Astrocyte (in vitro differentiated cells and primary cell): ENCODE measurements around the gene SYCE1.

ENCODE experiments used
- EZH2 ChIP-seq: IDR thresholded peaks from 2 replicates; pipeline ENCODE4 v1.6.1; 2012; ENCODE audit warnings: mild to moderate bottlenecking, low read length, inconsistent platforms; ENCODE audit not compliant: insufficient read depth
- TF ChIP-seq, protein P1 (sequence below): IDR thresholded peaks from 2 replicates; pipeline ENCODE4 v1.5.1; 2011; ENCODE audit warnings: low read depth, mild to moderate bottlenecking, inconsistent platforms, low read length, moderate library complexity; ENCODE audit not compliant: insufficient read depth

DNA sequence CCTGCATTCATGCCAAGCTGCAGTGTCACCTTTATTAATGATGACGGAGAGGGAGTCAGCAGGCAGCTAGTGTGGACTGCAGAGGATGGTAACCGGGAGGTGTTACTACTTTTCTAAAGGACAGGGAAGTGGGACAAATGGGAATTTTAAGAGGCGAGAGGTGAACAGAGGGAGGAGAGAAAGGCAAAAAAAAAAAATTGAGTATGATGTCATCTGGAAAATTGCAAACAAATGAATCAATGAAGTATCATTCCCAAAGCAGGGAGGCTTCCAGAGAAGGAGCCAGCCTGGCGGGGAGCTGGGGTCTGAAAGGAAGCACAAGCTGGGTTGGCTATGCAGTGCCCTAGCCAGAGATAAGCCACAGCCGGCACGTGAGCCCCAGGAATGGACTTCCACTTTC is 48.3 kb upstream of the SYCE1 start:
- TF ChIP-seq, protein P1, sequence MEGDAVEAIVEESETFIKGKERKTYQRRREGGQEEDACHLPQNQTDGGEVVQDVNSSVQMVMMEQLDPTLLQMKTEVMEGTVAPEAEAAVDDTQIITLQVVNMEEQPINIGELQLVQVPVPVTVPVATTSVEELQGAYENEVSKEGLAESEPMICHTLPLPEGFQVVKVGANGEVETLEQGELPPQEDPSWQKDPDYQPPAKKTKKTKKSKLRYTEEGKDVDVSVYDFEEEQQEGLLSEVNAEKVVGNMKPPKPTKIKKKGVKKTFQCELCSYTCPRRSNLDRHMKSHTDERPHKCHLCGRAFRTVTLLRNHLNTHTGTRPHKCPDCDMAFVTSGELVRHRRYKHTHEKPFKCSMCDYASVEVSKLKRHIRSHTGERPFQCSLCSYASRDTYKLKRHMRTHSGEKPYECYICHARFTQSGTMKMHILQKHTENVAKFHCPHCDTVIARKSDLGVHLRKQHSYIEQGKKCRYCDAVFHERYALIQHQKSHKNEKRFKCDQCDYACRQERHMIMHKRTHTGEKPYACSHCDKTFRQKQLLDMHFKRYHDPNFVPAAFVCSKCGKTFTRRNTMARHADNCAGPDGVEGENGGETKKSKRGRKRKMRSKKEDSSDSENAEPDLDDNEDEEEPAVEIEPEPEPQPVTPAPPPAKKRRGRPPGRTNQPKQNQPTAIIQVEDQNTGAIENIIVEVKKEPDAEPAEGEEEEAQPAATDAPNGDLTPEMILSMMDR: no peak
- no peak for TF ChIP-seq EZH2
